ENCODE results near the gene CRYL1.

- TF ChIP-seq, protein P1, sequence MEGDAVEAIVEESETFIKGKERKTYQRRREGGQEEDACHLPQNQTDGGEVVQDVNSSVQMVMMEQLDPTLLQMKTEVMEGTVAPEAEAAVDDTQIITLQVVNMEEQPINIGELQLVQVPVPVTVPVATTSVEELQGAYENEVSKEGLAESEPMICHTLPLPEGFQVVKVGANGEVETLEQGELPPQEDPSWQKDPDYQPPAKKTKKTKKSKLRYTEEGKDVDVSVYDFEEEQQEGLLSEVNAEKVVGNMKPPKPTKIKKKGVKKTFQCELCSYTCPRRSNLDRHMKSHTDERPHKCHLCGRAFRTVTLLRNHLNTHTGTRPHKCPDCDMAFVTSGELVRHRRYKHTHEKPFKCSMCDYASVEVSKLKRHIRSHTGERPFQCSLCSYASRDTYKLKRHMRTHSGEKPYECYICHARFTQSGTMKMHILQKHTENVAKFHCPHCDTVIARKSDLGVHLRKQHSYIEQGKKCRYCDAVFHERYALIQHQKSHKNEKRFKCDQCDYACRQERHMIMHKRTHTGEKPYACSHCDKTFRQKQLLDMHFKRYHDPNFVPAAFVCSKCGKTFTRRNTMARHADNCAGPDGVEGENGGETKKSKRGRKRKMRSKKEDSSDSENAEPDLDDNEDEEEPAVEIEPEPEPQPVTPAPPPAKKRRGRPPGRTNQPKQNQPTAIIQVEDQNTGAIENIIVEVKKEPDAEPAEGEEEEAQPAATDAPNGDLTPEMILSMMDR (IDR thresholded peaks at IDR 0.05): no peak
- TF ChIP-seq ZFX (IDR thresholded peaks at IDR 0.05; ENCODE audit: borderline replicate concordance): no peak
Observed at GRCh38 chr13:20501592-20501991, 24.1 kb downstream of the CRYL1 start.
